ENCODE measurements around the gene AFF1.

AFF1 gene

DNA sequence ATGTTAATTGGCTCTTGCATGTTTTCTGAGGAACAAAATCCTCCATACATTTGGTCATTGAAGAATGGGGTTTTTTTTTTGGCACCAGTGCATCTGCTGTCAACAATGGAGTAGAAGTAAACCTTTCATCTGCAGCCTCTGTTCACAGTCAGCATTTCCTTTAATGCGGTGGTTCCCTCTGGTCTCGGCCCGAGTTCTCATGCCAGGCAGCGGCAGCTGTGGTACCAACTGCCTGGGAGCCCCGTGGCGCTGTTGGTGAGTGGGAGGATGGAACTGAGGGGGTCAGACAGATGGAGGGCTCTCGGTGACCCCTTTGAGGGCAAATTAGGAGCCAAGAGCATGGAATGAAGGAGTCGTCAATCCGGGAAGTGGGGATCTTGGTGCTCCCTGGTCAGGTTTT lies 114.7 kb downstream of the AFF1 start:
- H3K4me3 ChIP-seq (ENCODE audit: control insufficient read depth, low read depth, low read length), result no peak overlapping the region
- DNase-seq (ENCODE audit: low read depth), result no peak
- TF ChIP-seq, protein P1, sequence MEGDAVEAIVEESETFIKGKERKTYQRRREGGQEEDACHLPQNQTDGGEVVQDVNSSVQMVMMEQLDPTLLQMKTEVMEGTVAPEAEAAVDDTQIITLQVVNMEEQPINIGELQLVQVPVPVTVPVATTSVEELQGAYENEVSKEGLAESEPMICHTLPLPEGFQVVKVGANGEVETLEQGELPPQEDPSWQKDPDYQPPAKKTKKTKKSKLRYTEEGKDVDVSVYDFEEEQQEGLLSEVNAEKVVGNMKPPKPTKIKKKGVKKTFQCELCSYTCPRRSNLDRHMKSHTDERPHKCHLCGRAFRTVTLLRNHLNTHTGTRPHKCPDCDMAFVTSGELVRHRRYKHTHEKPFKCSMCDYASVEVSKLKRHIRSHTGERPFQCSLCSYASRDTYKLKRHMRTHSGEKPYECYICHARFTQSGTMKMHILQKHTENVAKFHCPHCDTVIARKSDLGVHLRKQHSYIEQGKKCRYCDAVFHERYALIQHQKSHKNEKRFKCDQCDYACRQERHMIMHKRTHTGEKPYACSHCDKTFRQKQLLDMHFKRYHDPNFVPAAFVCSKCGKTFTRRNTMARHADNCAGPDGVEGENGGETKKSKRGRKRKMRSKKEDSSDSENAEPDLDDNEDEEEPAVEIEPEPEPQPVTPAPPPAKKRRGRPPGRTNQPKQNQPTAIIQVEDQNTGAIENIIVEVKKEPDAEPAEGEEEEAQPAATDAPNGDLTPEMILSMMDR (IDR thresholded peaks at IDR 0.05; ENCODE audit: control insufficient read depth, insufficient read depth, low read depth, low read length, missing control alignments), result no peak

DNA sequence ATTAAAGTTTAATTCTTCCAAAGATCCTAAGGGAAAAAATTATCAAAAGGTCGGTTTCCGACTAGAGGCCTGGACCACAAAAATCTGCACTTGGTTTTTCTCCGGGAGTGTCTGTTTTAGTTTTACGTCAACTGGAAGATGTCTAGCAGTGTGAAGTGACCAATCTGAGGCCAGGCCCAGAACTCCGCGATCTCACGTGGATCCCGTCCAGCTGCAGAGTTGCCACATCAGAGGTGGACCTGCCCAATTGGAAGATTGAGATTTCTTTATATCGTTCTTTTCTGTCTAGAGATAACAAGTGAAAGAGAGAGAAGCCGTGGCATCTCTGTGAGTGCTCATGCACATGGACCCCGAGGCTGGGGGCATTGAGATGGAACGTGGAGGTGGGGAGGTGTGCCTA lies 115.8 kb downstream of the AFF1 start:
- no peak for DNase-seq (ENCODE audit: low read depth)
- TF ChIP-seq, protein P1 (IDR thresholded peaks at IDR 0.05; ENCODE audit: control insufficient read depth, insufficient read depth, low read depth, low read length, missing control alignments), result no peak
- no peak overlapping the region for H3K4me3 ChIP-seq (ENCODE audit: control insufficient read depth, low read depth, low read length)

DNA sequence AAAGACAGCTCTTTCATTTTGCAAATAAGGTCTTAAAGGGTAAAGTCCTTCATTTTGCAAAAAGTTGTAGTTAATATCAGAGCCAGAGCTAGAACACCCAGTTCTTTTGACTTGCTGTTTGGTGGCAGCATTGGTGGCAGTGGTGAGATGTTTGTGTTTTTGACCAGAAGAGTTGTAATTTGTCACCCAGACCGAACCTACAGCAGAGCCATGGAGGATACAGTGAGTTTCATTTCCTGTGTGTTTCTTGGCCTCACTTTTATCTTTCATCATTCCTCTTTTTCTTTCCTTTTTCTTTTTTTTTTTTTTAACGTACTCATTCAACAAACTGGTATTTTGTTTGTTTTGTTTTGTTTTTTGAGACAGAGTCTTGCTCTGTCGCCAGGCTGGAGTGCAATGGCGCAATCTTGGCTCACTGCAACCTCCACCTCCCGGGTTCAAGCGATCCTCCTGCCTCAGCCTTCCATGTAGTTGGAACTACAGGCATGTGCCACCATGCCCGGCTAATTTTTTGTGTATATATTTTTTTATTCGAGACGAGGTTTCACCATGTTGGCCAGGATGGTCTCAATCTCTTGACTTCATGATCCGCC lies 116.4 kb downstream of the AFF1 start:
- no peak for DNase-seq (ENCODE audit: low read depth)
- H3K4me3 ChIP-seq (ENCODE audit: control insufficient read depth, low read depth, low read length), result no peak overlapping the region
- TF ChIP-seq, protein P1 (IDR thresholded peaks at IDR 0.05; ENCODE audit: control insufficient read depth, insufficient read depth, low read depth, low read length, missing control alignments), result no peak

DNA sequence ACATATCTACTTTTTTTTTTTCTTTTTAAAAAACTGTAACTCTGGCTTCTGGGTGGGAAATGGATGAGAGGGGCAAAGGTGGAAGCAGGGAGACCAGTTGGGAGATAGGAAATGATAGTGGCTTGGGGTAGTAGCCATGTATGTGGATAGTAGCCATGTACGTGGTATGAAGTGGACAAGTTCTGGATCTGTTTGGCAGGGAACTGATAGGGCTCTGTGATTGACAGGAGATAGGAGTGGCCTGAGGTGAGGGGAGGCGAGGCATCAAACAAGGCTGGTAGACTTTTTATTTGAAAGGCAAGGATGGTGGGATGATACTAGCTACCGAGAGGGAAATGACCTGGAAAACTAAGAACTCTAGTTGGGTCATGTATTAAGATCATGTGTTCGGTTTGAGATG lies 117.8 kb downstream of the AFF1 start:
- DNase-seq (ENCODE audit: low read depth), result no peak
- H3K4me3 ChIP-seq (ENCODE audit: control insufficient read depth, low read depth, low read length), result no peak overlapping the region
- TF ChIP-seq, protein P1 (IDR thresholded peaks at IDR 0.05; ENCODE audit: control insufficient read depth, insufficient read depth, low read depth, low read length, missing control alignments), result no peak

DNA sequence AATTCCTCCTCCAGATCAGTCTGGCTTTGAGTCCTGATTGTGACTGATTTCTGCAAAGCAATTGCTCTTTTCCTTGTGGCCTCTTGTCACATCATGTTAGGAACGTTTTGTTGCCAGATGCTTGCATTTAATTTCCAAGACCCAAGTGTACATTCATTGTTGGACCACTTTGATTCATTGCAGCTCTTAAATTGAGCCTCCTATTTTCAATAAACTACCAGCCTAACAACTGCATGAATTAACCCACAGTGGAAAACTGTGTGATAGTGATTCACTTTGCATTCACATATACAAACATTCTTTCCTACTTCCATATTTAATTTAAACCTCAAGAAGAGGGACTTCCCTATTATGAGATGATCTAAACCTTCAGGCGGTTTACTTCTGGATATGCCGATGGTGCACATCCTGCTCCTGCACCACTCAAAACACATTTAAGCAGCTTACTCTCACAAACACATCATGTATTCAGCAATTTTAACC lies 118.4 kb downstream of the AFF1 start:
- TF ChIP-seq, protein P1 (IDR thresholded peaks at IDR 0.05; ENCODE audit: control insufficient read depth, insufficient read depth, low read depth, low read length, missing control alignments), result no peak
- DNase-seq (ENCODE audit: low read depth), result no peak
- no peak overlapping the region for H3K4me3 ChIP-seq (ENCODE audit: control insufficient read depth, low read depth, low read length)

DNA sequence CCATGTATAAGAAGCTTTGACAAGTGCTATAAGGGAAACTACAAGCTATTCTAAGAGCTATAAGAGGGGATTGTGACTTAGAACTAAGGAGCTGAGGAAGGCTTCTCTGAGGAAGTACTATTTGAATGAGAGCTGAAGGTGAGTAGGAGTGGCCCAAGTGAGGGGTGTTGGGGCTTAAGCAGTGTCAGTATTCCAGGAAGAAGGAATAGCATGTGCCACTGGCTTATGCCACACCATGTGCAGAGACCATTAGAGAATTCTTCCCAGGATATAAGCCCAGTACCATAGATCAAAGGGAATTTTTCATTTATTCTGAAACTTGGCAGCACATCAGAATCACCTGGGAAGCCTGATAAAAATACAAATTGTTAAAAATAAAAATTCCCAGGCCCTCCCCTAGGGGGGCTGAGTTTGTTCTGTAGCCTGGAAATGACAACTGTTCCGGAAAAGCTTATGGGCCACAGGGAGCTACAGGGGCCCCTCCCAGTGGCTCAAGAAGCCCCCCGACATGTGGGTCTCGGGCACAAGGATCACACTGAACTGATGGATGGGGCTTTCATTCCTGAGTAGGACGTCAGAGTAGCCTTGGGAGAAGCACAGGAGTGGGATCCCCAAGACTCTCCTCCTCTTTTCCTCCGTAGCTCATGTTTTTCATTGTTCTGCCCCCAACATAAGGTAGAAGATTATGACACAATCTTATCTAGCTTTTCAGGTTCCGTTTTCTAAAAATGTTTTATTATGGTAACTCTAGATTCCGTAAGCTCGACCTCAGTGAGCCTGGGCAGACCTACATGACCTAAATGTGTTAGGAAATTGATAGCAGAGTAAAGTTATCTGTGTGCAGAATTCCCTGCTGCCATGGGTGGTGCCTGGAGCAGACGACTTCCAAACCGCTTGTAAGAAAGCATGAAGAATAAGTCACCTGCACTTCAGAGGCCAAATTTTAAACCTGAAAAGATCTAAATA lies 119.3 kb downstream of the AFF1 start:
- H3K4me3 ChIP-seq (ENCODE audit: control insufficient read depth, low read depth, low read length), result no peak overlapping the region
- DNase-seq (ENCODE audit: low read depth), result no peak
- TF ChIP-seq, protein P1 (IDR thresholded peaks at IDR 0.05; ENCODE audit: control insufficient read depth, insufficient read depth, low read depth, low read length, missing control alignments), result no peak

Data from AG09309 (cell line).